HG02840 (cell line): ENCODE measurements around the gene TUBGCP2.
"Not testable (repeated sequence)": the region's sequence is repeated elsewhere in the genome, so short reads cannot be mapped to it uniquely, and the experiment has no call there.

Experiments used
- ATAC-seq: cut with Tn5 transposase; IDR thresholded peaks from one replicate; pipeline ENCODE4 v1.9.1; 2021; ENCODE audit warnings: mild to moderate bottlenecking, moderate library complexity, moderate number of reproducible peaks; ENCODE audit not compliant: unreplicated experiment, low FRiP score

Gene TUBGCP2

GRCh38 chr10:133270204-133270603 lies 38.5 kb downstream of the TUBGCP2 start:
- no peak for ATAC-seq

DNA sequence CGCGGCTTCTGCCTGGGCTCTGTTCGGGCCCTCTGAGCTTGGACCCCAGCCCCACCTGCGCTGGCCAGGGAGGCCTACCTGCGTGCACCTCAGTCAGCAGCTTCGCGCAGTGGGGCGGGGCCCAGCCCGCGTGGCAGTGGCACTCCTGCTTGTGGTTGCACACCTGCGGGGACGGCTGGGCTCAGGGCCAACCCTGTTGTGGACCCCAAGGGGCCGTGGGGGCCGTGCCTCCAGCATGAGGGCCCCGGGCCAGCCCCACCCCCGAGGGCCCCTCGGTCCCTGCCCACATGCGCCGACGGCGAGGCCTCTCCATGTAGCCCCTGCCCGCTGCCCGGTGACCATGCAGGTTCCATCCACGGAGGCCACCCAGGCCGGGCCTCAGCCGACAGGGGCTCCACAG lies 39.3 kb downstream of the TUBGCP2 start:
- no peak for ATAC-seq

DNA sequence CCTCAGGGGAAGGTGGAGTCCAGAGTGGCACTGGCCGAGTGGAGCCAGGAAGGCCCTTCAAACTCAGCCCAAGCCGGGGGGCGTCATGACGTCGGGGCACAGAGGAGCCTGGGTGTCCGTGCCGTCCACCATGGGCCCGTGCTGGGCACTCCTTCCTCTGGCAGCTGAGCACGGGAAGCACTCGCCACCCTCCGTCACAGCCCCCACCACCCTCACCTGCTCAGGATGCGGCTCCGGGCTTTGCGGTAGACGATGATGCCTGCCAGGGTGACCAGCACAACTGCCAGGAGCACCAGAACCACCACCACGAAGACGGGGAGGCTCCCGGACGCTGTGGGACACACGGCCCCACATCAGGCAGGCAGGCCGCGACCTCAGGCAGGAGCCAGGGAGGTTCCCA lies 40.1 kb downstream of the TUBGCP2 start:
- no peak for ATAC-seq

DNA sequence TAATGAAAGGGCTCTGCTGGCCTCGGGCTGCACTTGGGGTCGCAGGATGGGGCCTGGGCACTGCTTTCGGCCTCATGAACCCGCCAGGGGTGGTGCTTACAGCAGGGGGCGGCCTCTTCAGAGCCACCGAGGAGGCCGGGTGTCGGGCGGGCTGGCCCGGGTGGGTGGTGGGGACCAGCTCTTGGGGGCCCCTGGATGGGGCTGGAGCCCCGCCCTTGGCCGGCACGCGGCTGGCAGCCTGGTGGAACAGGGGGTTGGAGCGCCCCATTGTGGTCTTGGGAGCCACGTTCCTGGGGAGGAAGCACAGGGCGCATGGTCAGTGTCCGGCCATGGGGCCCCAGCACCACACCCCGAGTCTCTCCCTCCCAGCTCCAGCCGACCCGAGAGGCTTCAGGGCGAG lies 40.8 kb downstream of the TUBGCP2 start:
- ATAC-seq: no peak

DNA sequence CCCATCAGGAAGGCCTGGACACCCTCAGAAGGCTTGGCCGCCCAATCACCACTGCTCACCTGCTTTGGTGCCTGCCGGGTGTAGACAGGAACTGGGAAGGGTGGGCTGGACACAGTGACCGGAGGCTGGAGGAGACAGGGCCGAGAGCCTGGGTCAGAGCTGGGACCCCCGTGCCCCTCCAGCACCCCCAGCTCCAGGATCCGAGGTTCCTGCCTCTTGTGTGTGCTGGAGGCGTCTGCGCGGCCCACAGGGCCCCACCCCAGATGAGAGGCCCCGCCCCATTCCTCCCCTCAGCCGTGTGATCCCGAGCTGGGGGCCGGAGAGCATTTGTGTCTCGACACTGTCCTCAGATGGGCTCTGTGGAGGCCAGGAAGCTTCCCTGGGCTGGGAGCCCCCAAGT lies 41.4 kb downstream of the TUBGCP2 start:
- ATAC-seq: no peak

- no peak for ATAC-seq
Observed at GRCh38 chr10:133266056-133266795, 42.4 kb downstream of the TUBGCP2 start.

GRCh38 chr10:133265052-133265451 lies 43.6 kb downstream of the TUBGCP2 start:
- not testable (repeated sequence) for ATAC-seq

DNA sequence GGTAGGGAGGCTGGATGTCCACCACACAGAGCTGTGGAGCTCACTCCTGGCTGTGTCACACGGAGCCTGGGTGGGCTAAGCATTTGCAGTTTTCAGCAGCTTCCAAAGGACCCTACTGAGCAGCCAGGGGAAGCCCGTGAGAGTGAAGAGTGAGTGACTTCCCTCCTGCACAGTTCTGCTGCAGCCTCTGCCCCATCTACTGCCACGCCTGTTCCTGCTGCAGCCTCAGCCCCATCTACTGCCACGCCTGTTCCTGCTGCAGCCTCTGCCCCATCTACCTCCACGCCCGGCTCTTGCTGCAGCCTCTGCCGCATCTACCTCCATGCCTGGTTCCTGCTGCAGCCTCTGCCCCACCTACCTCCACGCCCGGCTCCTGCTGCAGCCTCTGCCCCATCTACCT lies 44.2 kb downstream of the TUBGCP2 start:
- no peak for ATAC-seq

- no peak for ATAC-seq
Observed at GRCh38 chr10:133263674-133264073, 45.0 kb downstream of the TUBGCP2 start.

GRCh38 chr10:133262696-133263095 lies 46.0 kb downstream of the TUBGCP2 start:
- no peak for ATAC-seq

DNA sequence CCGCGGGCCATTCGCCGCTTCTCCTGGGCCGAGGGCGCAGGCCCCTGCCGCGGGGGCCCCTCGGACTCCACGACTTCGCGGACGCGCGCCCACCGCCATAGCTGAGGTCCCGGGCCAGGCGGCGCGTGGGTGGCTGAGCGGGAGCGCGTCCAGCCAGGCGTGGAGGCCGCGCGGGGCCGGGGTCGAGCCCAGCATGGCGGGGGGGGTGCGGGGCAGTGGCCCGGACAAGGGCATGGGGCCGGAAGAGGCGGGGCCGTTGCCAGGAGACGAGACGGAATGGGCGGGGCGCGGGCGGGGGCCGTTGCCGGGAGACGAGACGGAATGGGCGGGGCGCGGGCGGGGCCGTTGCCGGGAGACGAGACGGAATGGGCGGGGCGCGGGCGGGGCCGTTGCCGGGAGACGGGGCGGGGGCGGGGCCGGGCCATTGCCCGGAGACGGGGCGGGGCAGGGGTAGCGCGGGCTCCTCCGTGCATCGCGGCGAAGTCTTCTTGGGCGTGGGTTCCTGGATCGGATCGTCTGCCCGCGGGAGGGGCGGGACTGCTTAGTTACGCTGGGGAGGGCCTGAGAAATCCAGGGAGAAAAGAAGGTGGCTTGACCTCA lies 46.8 kb downstream of the TUBGCP2 start:
- peak; percentile 47 for ATAC-seq

DNA sequence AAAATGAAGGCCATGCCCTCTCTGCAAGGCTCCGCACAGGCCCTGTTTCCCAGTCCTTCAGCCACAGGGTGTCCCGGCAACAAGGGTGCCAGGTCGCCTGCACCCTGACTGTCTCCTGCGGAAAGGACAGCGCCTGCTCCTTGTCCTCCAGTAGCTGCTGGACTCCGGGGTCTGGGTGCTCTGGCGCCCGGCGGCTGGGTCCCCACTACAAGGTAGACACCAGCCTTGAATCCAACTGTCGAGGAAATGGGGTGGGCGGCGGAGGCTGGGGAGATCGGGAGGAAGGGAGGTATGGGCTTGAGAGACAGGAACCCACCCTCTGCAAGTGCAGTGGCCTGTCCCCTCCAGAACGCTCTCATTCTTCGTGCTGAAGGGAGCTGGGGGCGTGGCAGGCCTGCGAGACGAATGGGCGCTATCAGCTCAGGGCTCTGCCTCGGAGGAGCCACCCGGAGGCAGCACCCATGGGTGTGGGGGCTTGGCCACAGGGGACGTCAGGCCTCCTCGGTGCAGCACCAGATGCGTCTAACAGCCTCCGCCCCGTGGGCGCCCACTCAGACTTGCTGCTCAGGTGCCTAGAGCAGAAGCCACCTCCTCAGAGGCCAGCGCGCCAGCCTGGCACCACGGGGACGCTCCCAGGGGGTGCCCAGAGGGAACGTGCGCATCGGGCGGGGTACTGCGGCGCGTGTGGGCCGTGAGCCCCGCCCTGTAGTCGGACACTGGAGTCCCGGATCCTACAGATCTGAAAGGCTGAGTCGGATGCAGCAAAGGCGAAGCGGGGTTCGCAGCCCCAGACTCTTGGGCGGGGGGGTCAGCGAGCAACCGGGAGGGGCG lies 47.6 kb downstream of the TUBGCP2 start:
- peak; percentile 39 for ATAC-seq

GRCh38 chr10:133259602-133259989 lies 49.1 kb downstream of the TUBGCP2 start:
- ATAC-seq: no peak

DNA sequence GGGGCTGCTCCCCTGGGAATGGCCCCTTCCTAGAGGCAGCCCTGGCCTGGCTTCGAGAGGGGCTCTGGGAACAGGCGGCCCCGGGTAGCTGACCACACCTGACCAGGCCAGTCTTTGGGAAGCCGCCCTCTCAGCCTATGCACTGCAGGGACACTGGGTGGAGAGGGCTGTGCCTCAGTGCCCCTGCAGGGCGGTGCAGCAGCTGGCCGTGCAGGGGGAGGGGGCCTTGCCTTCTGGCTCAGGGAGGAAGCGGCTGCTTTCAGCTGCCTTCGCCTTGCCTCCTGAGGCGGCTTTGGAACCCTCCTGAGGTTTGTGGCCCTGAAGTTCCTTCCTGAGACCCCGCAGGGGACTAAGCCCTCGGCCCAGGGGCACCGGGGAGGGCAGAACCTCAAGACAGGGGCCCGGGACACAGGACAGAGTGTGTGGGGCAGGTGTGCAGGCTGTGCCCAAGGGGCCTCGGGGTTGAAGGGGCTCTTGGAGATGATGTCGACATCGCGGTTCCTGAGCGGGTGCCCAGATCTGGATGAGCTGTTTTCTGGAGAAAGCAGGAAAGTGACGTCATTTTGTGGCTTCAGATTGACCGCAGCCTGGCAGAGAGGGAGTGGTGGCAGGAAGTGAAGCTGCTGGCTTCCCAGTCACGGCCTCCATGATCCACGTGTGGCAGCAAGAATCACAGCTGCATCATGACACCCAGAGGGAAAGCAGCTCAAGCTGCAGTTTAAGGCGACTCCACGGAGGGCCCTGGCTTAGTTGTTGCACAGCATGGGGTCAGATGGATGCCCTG lies 49.7 kb downstream of the TUBGCP2 start:
- ATAC-seq: no peak

- ATAC-seq: no peak
Observed at GRCh38 chr10:133258066-133258817, 50.4 kb downstream of the TUBGCP2 start.

DNA sequence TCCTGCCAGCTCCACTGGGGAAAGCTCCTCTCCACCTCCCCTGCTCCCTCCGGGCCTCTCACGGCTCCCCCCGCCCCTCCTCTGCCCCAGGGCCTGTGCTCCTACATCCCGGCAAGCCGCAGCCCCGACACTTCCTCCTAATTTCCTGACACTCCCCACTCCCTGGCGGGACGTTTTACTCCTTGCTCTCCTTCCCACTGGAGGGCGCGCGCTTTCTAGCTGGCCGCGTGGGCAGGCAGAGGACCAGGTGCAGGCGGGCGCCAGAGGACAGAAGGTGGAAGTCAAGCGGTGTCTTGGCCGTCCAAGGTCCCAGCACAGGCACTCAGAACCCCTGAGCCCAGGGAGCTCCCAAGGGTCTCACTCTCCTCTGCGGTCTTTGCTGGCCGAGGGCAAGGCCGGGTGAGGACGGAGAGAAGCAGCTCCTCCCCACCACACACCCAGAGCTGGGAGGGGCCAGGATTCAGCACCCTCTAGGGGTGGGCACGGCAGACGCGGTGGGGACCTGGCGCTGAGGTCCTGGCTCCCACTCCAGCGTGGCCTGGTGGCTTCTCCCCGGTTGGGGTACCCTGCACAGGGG lies 51.1 kb downstream of the TUBGCP2 start:
- no peak for ATAC-seq

DNA sequence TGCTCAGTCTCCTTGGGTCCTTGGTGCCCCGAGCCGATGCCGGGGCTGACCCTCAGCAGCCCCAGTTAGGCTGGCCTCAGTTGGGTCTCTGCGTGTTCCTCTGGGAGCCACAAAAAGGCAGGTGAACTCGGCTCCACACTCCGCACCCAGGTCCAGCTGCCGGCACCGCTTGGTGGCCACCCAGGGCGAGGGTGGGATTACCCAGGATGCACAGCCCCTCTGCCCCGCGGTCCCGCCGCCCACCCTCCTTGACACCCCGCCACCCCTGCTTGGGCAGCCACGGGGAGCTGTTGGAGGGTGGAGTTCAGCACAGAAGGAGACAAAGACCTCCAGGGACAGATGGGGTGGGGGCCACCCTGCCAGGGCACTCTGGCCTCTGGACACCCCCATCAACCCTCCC lies 53.3 kb downstream of the TUBGCP2 start:
- no peak for ATAC-seq

DNA sequence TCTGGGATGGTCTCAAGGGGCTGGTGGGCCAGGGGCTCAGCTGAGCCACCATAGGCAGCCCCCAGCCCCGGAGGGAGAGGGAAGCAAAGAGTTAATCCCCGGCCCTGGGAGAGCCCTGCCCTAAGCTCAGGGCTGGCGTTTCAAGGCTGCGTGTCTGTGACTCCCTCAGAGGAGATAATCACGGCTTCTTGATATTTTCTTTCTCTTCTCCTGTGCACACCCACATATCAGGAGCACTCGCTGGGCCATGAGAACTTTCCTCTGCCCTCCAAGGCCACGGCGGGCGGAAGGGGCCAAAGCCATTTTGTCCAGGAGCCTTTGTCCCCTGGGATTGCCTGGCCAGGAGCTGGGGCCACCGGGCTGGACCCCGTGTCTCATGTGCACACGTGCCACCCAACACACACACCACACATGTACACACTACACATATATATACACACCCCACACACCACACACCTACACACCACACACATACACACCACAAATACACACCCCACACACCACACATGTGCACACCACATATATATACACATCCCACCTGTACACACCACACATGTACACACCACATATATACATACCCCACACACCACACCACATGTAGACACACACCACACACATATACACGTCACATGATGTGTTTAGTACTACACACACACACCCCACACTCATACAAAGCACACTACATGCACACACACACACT lies 54.1 kb downstream of the TUBGCP2 start:
- ATAC-seq: no peak

DNA sequence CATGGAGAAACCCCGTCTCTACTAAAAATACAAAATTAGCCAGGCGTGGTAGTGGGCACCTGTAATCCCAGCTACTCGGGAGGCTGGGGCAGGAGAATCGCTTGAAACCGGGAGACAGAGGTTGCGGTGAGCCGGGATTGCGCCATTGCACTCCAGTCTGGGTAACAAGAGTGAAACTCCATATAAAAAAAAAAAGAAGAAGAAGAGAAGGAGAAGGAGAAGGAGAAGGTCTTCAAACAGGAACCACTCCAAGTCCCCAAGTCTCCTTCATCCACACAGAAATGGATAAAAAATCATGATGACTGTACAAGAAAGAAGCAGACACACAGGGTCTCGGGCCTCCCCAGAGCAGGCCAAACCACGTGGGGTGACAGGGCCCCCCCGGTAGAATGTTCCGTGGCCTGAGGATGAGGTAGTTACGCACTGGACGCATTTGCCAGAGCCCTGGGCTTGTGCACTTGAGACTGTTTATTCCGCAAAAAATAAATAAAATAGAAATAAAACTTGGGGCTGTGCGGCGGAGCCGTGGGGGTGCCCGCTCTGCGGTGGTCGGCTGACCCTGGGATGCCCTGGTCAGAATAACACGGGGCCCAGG lies 55.2 kb downstream of the TUBGCP2 start:
- ATAC-seq: no peak
